B cell (primary cell): ENCODE measurements around the gene FIGNL2. TPM values are rescaled to one million over a fixed set of nuclear protein-coding genes. Genes with fewer than 3 reads are reported as not detected.

Source experiments
- ATAC-seq: fragments of 200-7000 bp; cut with Tn5 transposase; one replicate; pipeline ENCODE4 v1.10.0; 2021; ENCODE audit warnings: low read depth, mild to moderate bottlenecking, moderate number of reproducible peaks, moderate library complexity
- CTCF ChIA-PET: fragments of 350-600 bp; sonication (Branson Sonifier 250); formaldehyde crosslinking; loops from one replicate; lab custom pipeline; 2021; ENCODE audit warnings: antibody characterized with exemption, inconsistent platforms; lab: Charles Lee
- POLR2A ChIA-PET: fragments of 350-600 bp; sonication (Branson Sonifier 250); formaldehyde crosslinking; loops from one replicate; lab custom pipeline; 2021; ENCODE audit warnings: antibody characterized with exemption; lab: Charles Lee
- DNase-seq: peaks from one replicate; pipeline ENCODE4 v3.0.0; 2013
- H2AFZ ChIP-seq: 2 replicates; pipeline ENCODE4 v1.6.1; 2012; ENCODE audit warnings: mild to moderate bottlenecking, low read depth, low read length; ENCODE audit not compliant: insufficient read depth, poor library complexity, severe bottlenecking
- H3K27ac ChIP-seq, 2 donors: 1 replicate in 1 of 2; 2 replicates in 1 of 2; pipeline ENCODE4 v1.5.1; 2012 to 2013; ENCODE audit warnings: low read length in 2 of 2, mild to moderate bottlenecking in 2 of 2, moderate library complexity in 1 of 2
- H3K27me3 ChIP-seq, 4 experiments: fragments of 200-600 bp in 1 of 4; sonication (generic) in 1 of 4; replicated peaks in 1 of 4; 1 replicate in 2 of 4; 2 replicates in 2 of 4; pipeline versions ENCODE4 v1.6.1 to v1.7.0; 2013 to 2016; ENCODE audit warnings: low read length in 3 of 4, mild to moderate bottlenecking in 2 of 4, mixed read lengths in 1 of 4, moderate library complexity in 1 of 4; ENCODE audit not compliant: insufficient read depth in 4 of 4, control insufficient read depth in 3 of 4; ENCODE audit errors: control extremely low read depth in 1 of 4
- H3K36me3 ChIP-seq, 2 experiments: replicated peaks in 1 of 2; 1 replicate in 1 of 2; 2 replicates in 1 of 2; pipeline versions ENCODE4 v1.6.1 to v1.7.1; 2013; ENCODE audit warnings: low read length in 1 of 2; ENCODE audit not compliant: insufficient read depth in 2 of 2, control insufficient read depth in 1 of 2; ENCODE audit errors: control extremely low read depth in 1 of 2, extremely low read depth in 1 of 2
- H3K4me1 ChIP-seq, 2 donors: fragments of 200-600 bp in 1 of 2; sonication (generic) in 1 of 2; 1 replicate in 1 of 2; 2 replicates in 1 of 2; pipeline versions ENCODE4 v1.5.1 to v1.6.1; 2013 to 2017; ENCODE audit warnings: low read length in 2 of 2; ENCODE audit not compliant: control insufficient read depth in 2 of 2, insufficient read depth in 2 of 2
- H3K4me2 ChIP-seq: replicated peaks from 2 replicates; pipeline ENCODE3; 2012; ENCODE audit warnings: mild to moderate bottlenecking, low read depth, low read length; ENCODE audit not compliant: poor library complexity, severe bottlenecking
- H3K4me3 ChIP-seq, 5 experiments: fragments of 200-600 bp in 1 of 5; sonication (generic) in 1 of 5; 1 replicate in 3 of 5; 2 replicates in 2 of 5; pipeline versions ENCODE4 v1.5.1 to v1.7.0; 2011 to 2016; ENCODE audit warnings: low read length in 4 of 5, mild to moderate bottlenecking in 4 of 5, low read depth in 2 of 5, control low read depth in 1 of 5, moderate library complexity in 1 of 5; ENCODE audit not compliant: insufficient read depth in 1 of 5; ENCODE audit errors: control extremely low read depth in 1 of 5, extremely low read depth in 1 of 5
- H3K79me2 ChIP-seq: fragments of 200-600 bp; sonication (generic); one replicate; pipeline ENCODE4 v1.6.0; 2016; ENCODE audit warnings: low read length; ENCODE audit not compliant: control insufficient read depth, insufficient read depth
- H3K9ac ChIP-seq: fragments of 200-600 bp; sonication (generic); 2 replicates; pipeline ENCODE4 v1.6.1; 2017; ENCODE audit warnings: mild to moderate bottlenecking, low read length, moderate library complexity
- H3K9me3 ChIP-seq, 3 donors: one replicate each; pipeline versions ENCODE4 v1.6.1 to v1.7.1; 2013; ENCODE audit warnings: low read length in 2 of 3; ENCODE audit not compliant: control insufficient read depth in 2 of 3, insufficient read depth in 1 of 3; ENCODE audit errors: control extremely low read depth in 1 of 3
- H4K20me1 ChIP-seq: 2 replicates; pipeline ENCODE4 v1.6.0; 2012; ENCODE audit warnings: mild to moderate bottlenecking, low read length; ENCODE audit not compliant: insufficient read depth, control insufficient read depth, poor library complexity, severe bottlenecking
- H3K27ac Mint-ChIP-seq: one replicate; pipeline ENCODE4 v1.8.0; 2021; ENCODE audit warnings: mixed read lengths
- H3K27me3 Mint-ChIP-seq: one replicate; pipeline ENCODE4 v1.8.0; 2021; ENCODE audit warnings: mixed read lengths
- H3K4me1 Mint-ChIP-seq: one replicate; pipeline ENCODE4 v1.8.0; 2021; ENCODE audit warnings: mixed read lengths
- H3K4me3 Mint-ChIP-seq: one replicate; pipeline ENCODE4 v1.8.0; 2021; ENCODE audit warnings: mixed read lengths
- H3K9me3 Mint-ChIP-seq: one replicate; pipeline ENCODE4 v1.8.0; 2022; ENCODE audit warnings: mixed read lengths; ENCODE audit not compliant: insufficient read depth
- CTCF ChIP-seq: fragments of 200-600 bp; IDR thresholded peaks from one replicate; pipeline ENCODE4 v1.8.0; 2022; ENCODE audit warnings: antibody characterized with exemption, mild to moderate bottlenecking
- EZH2 ChIP-seq: IDR thresholded peaks from 2 replicates; pipeline ENCODE4 v1.6.1; 2012; ENCODE audit warnings: borderline replicate concordance, low read depth, mild to moderate bottlenecking, moderate library complexity, low read length; ENCODE audit not compliant: insufficient read depth, poor library complexity, severe bottlenecking
- WGBS: methylation state at CpG from one replicate; pipeline ENCODE4 v1.1.5; 2013; ENCODE audit warnings: missing lambda C conversion rate; ENCODE audit not compliant: insufficient coverage; 5-methylcytosine and 5-hydroxymethylcytosine counted together
- intact Hi-C: fragments of 100-400 bp; cut with micrococcal nuclease; formaldehyde crosslinking; loops from one replicate; pipeline ENCODE4 v1.10.0; 2022
- polyA plus RNA-seq: library from polyadenylated mRNA; depleted of rRNA; stranded (reverse); fragments of >200 nt; gene quantifications from 2 replicates; pipeline ENCODE4 v1.2.3, GENCODE V29; 2012
- total RNA-seq, 2 donors: library from RNA; stranded (reverse); fragments of 120-200 nt in 1 of 2; gene quantifications; 1 replicate in 1 of 2; 2 replicates in 1 of 2; pipeline versions ENCODE4 v1.2.3 to v1.2.4, GENCODE V29; 2013 to 2022

The FIGNL2 gene
- total and polyA plus RNA-seq, 2 donors (not counting 1 experiment from before 2014, with no cell fraction given): 0.16 to 0.79 TPM

- H4K20me1 ChIP-seq: no peaks in the 10 kb centered on the region
- TF ChIP-seq CTCF: no peak
- TF ChIP-seq EZH2: no peak
- H3K79me2 ChIP-seq: no peaks in the 10 kb centered on the region
- no peaks in the 10 kb centered on the region for H3K9me3 ChIP-seq
- ChIA-PET CTCF (interaction anchor here (0.9 kb wide), 1 partner anchor 10 kb away, joined by 3 read pairs; no protein-coding TSS in a partner anchor), POLR2A (no interaction called here)
- Mint-ChIP-seq H3K4me1 (no peaks in the 10 kb centered on the region), H3K9me3 (no peaks in the 10 kb centered on the region), H3K27me3 (peaks cover 16% of the 10 kb centered on the region), H3K27ac (no peak overlapping the region), H3K4me3 (no peak overlapping the region)
- ATAC-seq: no peak
- no peak overlapping the region for H3K4me2 ChIP-seq
- H3K4me1 ChIP-seq: no peaks in the 10 kb centered on the region
- peaks cover 0 to 16% (median 0%) of the 10 kb centered on the region in 4 experiments for H3K27me3 ChIP-seq
- H3K4me3 ChIP-seq: no peak overlapping the region
- WGBS: 89% methylated on average over 3 of the region's 3 CpGs
- DNase-seq: no peak
- H3K36me3 ChIP-seq: no peaks in the 10 kb centered on the region
- H3K9ac ChIP-seq: no peak overlapping the region
- no peak overlapping the region for H2AFZ ChIP-seq
- no peak overlapping the region for H3K27ac ChIP-seq
- intact Hi-C loops: no loop called here
Measured at GRCh38 chr12:51896236-51896635, 47.7 kb upstream of the FIGNL2 start.

GRCh38 chr12:51895378-51896135, 47.0 kb upstream of the FIGNL2 start:
- H4K20me1 ChIP-seq: no peaks in the 10 kb centered on the region
- H3K27me3 Mint-ChIP-seq: peaks cover 16% of the 10 kb centered on the region
- H3K4me1 Mint-ChIP-seq: no peaks in the 10 kb centered on the region
- no peak overlapping the region for H3K4me3 ChIP-seq
- no peak overlapping the region for H3K4me3 Mint-ChIP-seq
- no peaks in the 10 kb centered on the region for H3K4me1 ChIP-seq
- no peak overlapping the region for H3K27ac Mint-ChIP-seq
- TF ChIP-seq CTCF (no peak), EZH2 (no peak)
- no peaks in the 10 kb centered on the region for H3K79me2 ChIP-seq
- POLR2A ChIA-PET: no interaction called here
- no peak overlapping the region for H2AFZ ChIP-seq
- CTCF ChIA-PET: interaction anchor here (1.9 to 3.4 kb wide), 2 partner anchors 86 to 98 kb away, joined by 4 to 17 read pairs; no protein-coding TSS in a partner anchor
- H3K27me3 ChIP-seq: peaks cover 0 to 16% (median 0%) of the 10 kb centered on the region in 4 experiments
- no peaks in the 10 kb centered on the region for H3K36me3 ChIP-seq
- no peak overlapping the region for H3K27ac ChIP-seq
- WGBS: 91% methylated on average over 8 of the region's 8 CpGs
- no peak overlapping the region for H3K9ac ChIP-seq
- ATAC-seq: no peak
- intact Hi-C loops: no loop called here
- no peak for DNase-seq
- no peaks in the 10 kb centered on the region for H3K9me3 ChIP-seq
- no peak overlapping the region for H3K4me2 ChIP-seq
- no peaks in the 10 kb centered on the region for H3K9me3 Mint-ChIP-seq
